ENCODE results near the gene HMBS.
A peak's percentile ranks its signal among the peaks of the same experiment; 100 is the strongest.
"Not testable (repeated sequence)": the region's sequence is repeated elsewhere in the genome, so short reads cannot be mapped to it uniquely, and the experiment has no call there.

The HMBS gene

GRCh38 chr11:119084663-119085436, at the start of gene HMBS:
Gene HMBS (plus strand): TSS chr11:119084881. CDS start chr11:119085034, 153 bp downstream.
- no peak for TF ChIP-seq CTCF (IDR thresholded peaks at IDR 0.05; ENCODE audit: insufficient read depth, low read depth, low read length, missing control alignments)
- H3K4me3 ChIP-seq (ENCODE audit: low read length), result peak within 1 kb of the TSS; percentile 85
- peak; percentile 97 for DNase-seq (ENCODE audit: low read depth)

GRCh38 chr11:119038884-119039283, 45.8 kb upstream of the HMBS start:
- H3K4me3 ChIP-seq (ENCODE audit: low read length), result no peak overlapping the region
- DNase-seq (ENCODE audit: low read depth), result no peak
- TF ChIP-seq CTCF (IDR thresholded peaks at IDR 0.05; ENCODE audit: insufficient read depth, low read depth, low read length, missing control alignments), result no peak

- H3K4me3 ChIP-seq (ENCODE audit: low read length); DNase-seq (ENCODE audit: low read depth): not testable (repeated sequence)
Measured at GRCh38 chr11:119039471-119039870, 45.2 kb upstream of the HMBS start.

- DNase-seq (ENCODE audit: low read depth), result peak; percentile 33
- H3K4me3 ChIP-seq (ENCODE audit: low read length), result no peak overlapping the region
- TF ChIP-seq CTCF (IDR thresholded peaks at IDR 0.05; ENCODE audit: insufficient read depth, low read depth, low read length, missing control alignments), result no peak
Measured at GRCh38 chr11:119041821-119042514, 42.7 kb upstream of the HMBS start.

- no peak for DNase-seq (ENCODE audit: low read depth)
- no peak for TF ChIP-seq CTCF (IDR thresholded peaks at IDR 0.05; ENCODE audit: insufficient read depth, low read depth, low read length, missing control alignments)
Measured at GRCh38 chr11:119042927-119043326, 41.8 kb upstream of the HMBS start.

GRCh38 chr11:119044708-119045107, 40.0 kb upstream of the HMBS start:
- TF ChIP-seq CTCF (IDR thresholded peaks at IDR 0.05; ENCODE audit: insufficient read depth, low read depth, low read length, missing control alignments), result peak; percentile 14
- no peak overlapping the region for H3K4me3 ChIP-seq (ENCODE audit: low read length)
- no peak for DNase-seq (ENCODE audit: low read depth)

More at GRCh38 chr11:119042927-119043326, 41.8 kb upstream of the HMBS start:
- no peak overlapping the region for H3K4me3 ChIP-seq (ENCODE audit: low read length)

GRCh38 chr11:119046489-119046888, 38.2 kb upstream of the HMBS start:
- no peak for DNase-seq (ENCODE audit: low read depth)
- TF ChIP-seq CTCF (IDR thresholded peaks at IDR 0.05; ENCODE audit: insufficient read depth, low read depth, low read length, missing control alignments), result no peak
- no peak overlapping the region for H3K4me3 ChIP-seq (ENCODE audit: low read length)
